Adrenal gland (tissue), 19 donors: ENCODE measurements around the gene MOCOS. TPM values are rescaled to one million over a fixed set of nuclear protein-coding genes. Genes with fewer than 3 reads are reported as not detected.

ENCODE experiments used
- DNase-seq, 7 donors: peaks; one replicate each; pipeline ENCODE4 v3.0.0-alpha.2; 2019 to 2020
- H3K27ac ChIP-seq, 5 donors: fragments of 200-600 bp; sonication (generic) in 4 of 5; 1 replicate in 3 of 5; 2 replicates in 2 of 5; pipeline versions ENCODE4 v1.5.1 to v1.8.0; 2016 to 2020; ENCODE audit warnings: mild to moderate bottlenecking in 1 of 5
- H3K27me3 ChIP-seq: fragments of 200-600 bp; 2 replicates; pipeline ENCODE4 v1.8.0; 2021
- H3K36me3 ChIP-seq, 2 donors: fragments of 200-600 bp; replicated peaks in 1 of 2; 1 replicate in 1 of 2; 2 replicates in 1 of 2; pipeline versions ENCODE4 v1.5.1 to v1.8.0; 2018 to 2022
- H3K4me1 ChIP-seq, 2 donors: fragments of 200-600 bp; replicated peaks in 1 of 2; 1 replicate in 1 of 2; 2 replicates in 1 of 2; pipeline versions ENCODE4 v1.5.1 to v1.8.0; 2018 to 2021
- H3K4me3 ChIP-seq, 4 donors: fragments of 200-600 bp; sonication (generic) in 3 of 4; one replicate each; pipeline ENCODE4 v1.5.1; 2016 to 2018
- H3K9me3 ChIP-seq, 3 donors: fragments of 200-600 bp; sonication (generic) in 1 of 3; replicated peaks in 1 of 3; 1 replicate in 2 of 3; 2 replicates in 1 of 3; pipeline versions ENCODE4 v1.5.1 to v1.8.0; 2016 to 2021
- CTCF ChIP-seq, 6 experiments: fragments of 450-650 bp in 4 of 6; fragments of 200-600 bp in 2 of 6; sonication (generic) in 1 of 6; IDR thresholded peaks; 1 replicate in 5 of 6; 2 replicates in 1 of 6; pipeline versions ENCODE4 v1.5.1 to v1.8.0; 2016 to 2021; ENCODE audit warnings: antibody characterized with exemption in 6 of 6, mild to moderate bottlenecking in 2 of 6, moderate library complexity in 1 of 6
- POLR2A ChIP-seq, 2 donors: fragments of 450-650 bp; IDR thresholded peaks; one replicate each; pipeline ENCODE4 v1.6.1; 2017; ENCODE audit warnings: antibody characterized with exemption in 2 of 2, mild to moderate bottlenecking in 2 of 2, moderate library complexity in 1 of 2
- WGBS, 4 donors: extraction: QIAGEN DNeasy Blood & Tissue Kit in 2 of 4; methylation state at CpG; one replicate each; pipeline versions ENCODE4 v1.1.5 to v1.1.7; 2013 to 2017; 5-methylcytosine and 5-hydroxymethylcytosine counted together
- intact Hi-C, 2 donors: fragments of 100-400 bp; cut with DNase I; formaldehyde crosslinking; loops; one replicate each; pipeline versions ENCODE4 v1.14.1 to v1.15.0; 2022 to 2023
- long read RNA-seq, 10 donors: library from polyadenylated mRNA in 3 of 10; unstranded in 2 of 10; stranded (forward) in 1 of 10; transcript quantifications; one replicate each; pipeline ENCODE4 v2.0.0 and lab custom pipeline, GENCODE V29; 2021 to 2026
- polyA plus RNA-seq, 3 donors: library from polyadenylated mRNA; stranded (reverse); fragments of 200-250 nt in 2 of 3; fragments of 350-450 nt in 1 of 3; fragmentation: Illumina TruSeq in 1 of 3; extraction: RNeasy Lipid Tissue Mini Kit (QIAGEN cat#74804) in 1 of 3; gene quantifications; one replicate each; pipeline ENCODE4 v1.2.3, GENCODE V29; 2013 to 2014
- total RNA-seq, 9 donors: library from RNA; depleted of rRNA in 4 of 9; stranded (reverse); fragments of >200 nt in 4 of 9; fragments of 120-200 nt in 1 of 9; fragmentation: NEBNext Ultra II Directional in 1 of 9; extraction: Animal tissue kit (Norgen Biotek cat#: 25700) in 1 of 9; gene quantifications; one replicate each; pipeline versions ENCODE4 v1.1.0 to v1.2.4, GENCODE V29; 2013 to 2023
- donor health status: healthy with polysubstance abuse.
- donor health status: Bipolar disorder and iron deficiency.
- donor health status: DM: yes; HTN: yes; CAD: no.
- donor health status: DM: no; HTN: no; CAD: no.
- donor health status: DM: no; HTN: no; CAD: no.
- donor health status: DM: yes; HTN: yes; CAD: no.

Gene MOCOS
- 10 to 100 TPM; 15.3 to 88.1 (median 22.8) TPM for total RNA-seq
- 10 to 100 TPM in 2 of 3 donors, 1 to 10 TPM in 1; 7.6 to 48.1 (median 10.0) TPM for polyA plus RNA-seq
- long read RNA-seq, donor 1, full-length matches to known transcripts, result 5 of 11 reads
- long read RNA-seq, donor 1, partial matches to known transcripts, result 0 of 11 reads
- long read RNA-seq, donor 1, other reads (novel, unspliced or antisense), result 6 of 11 reads
- long read RNA-seq, donor 2, full-length matches to known transcripts, result 1 of 1 reads
- long read RNA-seq, donor 2, partial matches to known transcripts, result 0 of 1 reads
- long read RNA-seq, donor 2, other reads (novel, unspliced or antisense), result 0 of 1 reads
- long read RNA-seq, donor 3, full-length matches to known transcripts, result 4 of 11 reads
- long read RNA-seq, donor 3, partial matches to known transcripts, result 0 of 11 reads
- long read RNA-seq, donor 3, other reads (novel, unspliced or antisense), result 7 of 11 reads
- long read RNA-seq, donor 4, full-length matches to known transcripts, result 8 of 13 reads
- long read RNA-seq, donor 4, partial matches to known transcripts, result 2 of 13 reads
- long read RNA-seq, donor 4, other reads (novel, unspliced or antisense), result 3 of 13 reads
- long read RNA-seq, donor 5, full-length matches to known transcripts, result 22 of 44 reads
- long read RNA-seq, donor 5, partial matches to known transcripts, result 2 of 44 reads
- long read RNA-seq, donor 5, other reads (novel, unspliced or antisense), result 20 of 44 reads
- long read RNA-seq, donor 6, full-length matches to known transcripts, result 2 of 9 reads
- long read RNA-seq, donor 6, partial matches to known transcripts, result 0 of 9 reads
- long read RNA-seq, donor 6, other reads (novel, unspliced or antisense), result 7 of 9 reads
- long read RNA-seq, donor 7, full-length matches to known transcripts, result 3 of 3 reads
- long read RNA-seq, donor 7, partial matches to known transcripts, result 0 of 3 reads
- long read RNA-seq, donor 7, other reads (novel, unspliced or antisense), result 0 of 3 reads
- long read RNA-seq, donor 8, full-length matches to known transcripts, result 6 of 12 reads
- long read RNA-seq, donor 8, partial matches to known transcripts, result 0 of 12 reads
- long read RNA-seq, donor 8, other reads (novel, unspliced or antisense), result 6 of 12 reads
- long read RNA-seq, donor 9, full-length matches to known transcripts, result 6 of 6 reads
- long read RNA-seq, donor 9, partial matches to known transcripts, result 0 of 6 reads
- long read RNA-seq, donor 9, other reads (novel, unspliced or antisense), result 0 of 6 reads
- long read RNA-seq, donor 10, full-length matches to known transcripts, result 5 of 5 reads
- long read RNA-seq, donor 10, partial matches to known transcripts, result 0 of 5 reads
- long read RNA-seq, donor 10, other reads (novel, unspliced or antisense), result 0 of 5 reads

GRCh38 chr18:36187193-36187825 lies at the start of gene MOCOS:
TSS of gene MOCOS (plus strand) at chr18:36187497. CDS start at chr18:36187540, 43 bp downstream.
- H3K4me1 ChIP-seq, result peaks cover 13 to 17% of the 10 kb centered on the region in 2 donors
- peak within 1 kb of the TSS; percentile 52 to 74 (median 60) for H3K4me3 ChIP-seq
- peak within 1 kb of the TSS; percentile 66 to 91 (median 84) for H3K27ac ChIP-seq
- peak; percentile 70 to 86 (median 82) for DNase-seq
- TF ChIP-seq CTCF (IDR thresholded peaks at IDR 0.05), result no peak
- peak; percentile 61 to 82 for TF ChIP-seq POLR2A (IDR thresholded peaks at IDR 0.05)
- no peaks in the 10 kb centered on the region for H3K9me3 ChIP-seq
- H3K27me3 ChIP-seq, result no peaks in the 10 kb centered on the region
- no peaks in the 10 kb centered on the region for H3K36me3 ChIP-seq
- intact Hi-C loops, result no loop called here
- 0 to 1% (median 0%) methylated on average over 3 to 66 of the region's 66 CpGs for WGBS, 4 donors

GRCh38 chr18:36139245-36139644 lies 48.1 kb upstream of the MOCOS start:
- H3K36me3 ChIP-seq, result peaks cover 0 to 76% of the 10 kb centered on the region in 2 donors
- intact Hi-C loops, result no loop called here
- no peaks in the 10 kb centered on the region for H3K9me3 ChIP-seq
- H3K27me3 ChIP-seq, result no peaks in the 10 kb centered on the region
- no peaks in the 10 kb centered on the region for H3K4me1 ChIP-seq
- TF ChIP-seq POLR2A (IDR thresholded peaks at IDR 0.05), result no peak
- TF ChIP-seq CTCF (IDR thresholded peaks at IDR 0.05), result no peak
- DNase-seq, result no peak
- WGBS, 4 donors, result 92 to 95% (median 94%) methylated on average over 5 of the region's 5 CpGs
- H3K4me3 ChIP-seq, result no peak overlapping the region
- no peak overlapping the region for H3K27ac ChIP-seq

GRCh38 chr18:36141576-36141975 lies 45.7 kb upstream of the MOCOS start:
- TF ChIP-seq CTCF (IDR thresholded peaks at IDR 0.05) (no peak), POLR2A (IDR thresholded peaks at IDR 0.05) (no peak)
- Histone ChIP-seq H3K9me3 (no peaks in the 10 kb centered on the region), H3K27ac (no peak overlapping the region), H3K27me3 (no peaks in the 10 kb centered on the region), H3K4me1 (no peaks in the 10 kb centered on the region), H3K36me3 (peaks cover 0 to 90% of the 10 kb centered on the region in 2 donors), H3K4me3 (no peak overlapping the region)
- WGBS, 4 donors, result 88 to 98% (median 93%) methylated on average over 4 of the region's 4 CpGs
- no peak for DNase-seq
- intact Hi-C loops, result no loop called here
